PFSK-1 (cell line): ENCODE data around the gene CAMK1D.

ENCODE experiments used
- FOXP2 ChIP-seq: optimal IDR thresholded peaks from 2 replicates; pipeline ENCODE3; 2011; ENCODE audit warnings: borderline replicate concordance, control low read depth, inconsistent platforms; ENCODE audit not compliant: insufficient read depth; ENCODE audit errors: extremely low read length, extremely low read depth
- POLR2AphosphoS5 ChIP-seq: IDR thresholded peaks from 2 replicates; pipeline ENCODE4 v1.6.1; 2012; ENCODE audit warnings: low read depth, mild to moderate bottlenecking, control low read depth, low read length, moderate library complexity
- REST ChIP-seq, 2 experiments: IDR thresholded peaks; 2 replicates each; pipeline versions ENCODE4 v1.6.1 to v1.8.0; 2011 to 2012; ENCODE audit warnings: low read depth in 2 of 2, low read length in 2 of 2, control low read depth in 1 of 2, inconsistent platforms in 1 of 2, mild to moderate bottlenecking in 1 of 2, moderate library complexity in 1 of 2; ENCODE audit not compliant: insufficient read depth in 1 of 2
- SIN3A ChIP-seq: IDR thresholded peaks from 2 replicates; pipeline ENCODE4 v1.6.1; 2012; ENCODE audit warnings: mild to moderate bottlenecking, low read length, moderate library complexity, borderline replicate concordance; ENCODE audit not compliant: insufficient read depth
- TAF1 ChIP-seq: IDR thresholded peaks from 2 replicates; pipeline ENCODE4 v1.6.1; 2012; ENCODE audit warnings: low read length, control low read depth, borderline replicate concordance; ENCODE audit not compliant: insufficient read depth

- TF ChIP-seq TAF1 (no peak), POLR2AphosphoS5 (no peak), REST (IDR thresholded peaks at IDR 0.05; ENCODE audit: insufficient read depth in 1 of 2, low read depth in 2 of 2, low read length in 2 of 2) (no peak), FOXP2 (no peak), SIN3A (no peak)
Observed at GRCh38 chr10:12806228-12807095, 457.1 kb downstream of the CAMK1D start.
